HepG2 (cell line): ENCODE results near the gene DSCAML1. TPM values are rescaled to one million over a fixed set of nuclear protein-coding genes. Genes with fewer than 3 reads are reported as not detected.

Source experiments
- ATAC-seq: fragments of 200-7000 bp; cut with Tn5 transposase; 3 replicates; pipeline ENCODE4 v1.9.1; 2020; ENCODE audit warnings: mild to moderate bottlenecking, moderate library complexity
- BruUV-seq: library from RNA; stranded (reverse); fragments of 400-500 nt; replicated peaks from 2 replicates; lab custom pipeline; 2021; lab: Mats Ljungman, UMichigan
- CTCF ChIA-PET: fragments of 300-600 bp; formaldehyde crosslinking; extraction: SDS; loops from one replicate; lab custom pipeline; 2021; ENCODE audit warnings: low total read pairs, inconsistent platforms, low intra/inter-chr PET ratio; lab: Yijun Ruan, JAX
- POLR2A ChIA-PET: fragments of 350-600 bp; sonication (Branson Sonifier 250); formaldehyde crosslinking; loops from one replicate; lab custom pipeline; 2020; ENCODE audit warnings: antibody characterized with exemption, inconsistent platforms; lab: Yijun Ruan, JAX
- DNase-seq: peaks from one replicate; pipeline ENCODE4 v3.0.0-alpha.2; 2015; ENCODE audit warnings: low spot score
- FAIRE-seq: peaks from 3 replicates; lab custom pipeline; 2011; peaks lifted over from hg19 to GRCh38; lab: Jason Lieb, UNC
- H2AFZ ChIP-seq: one replicate; pipeline ENCODE4 v1.6.1; 2011; ENCODE audit warnings: low read length, inconsistent platforms
- H3K27ac ChIP-seq: fragments of 300-600 bp; 3 replicates; pipeline ENCODE4 v1.8.0; 2011; ENCODE audit warnings: mixed run types, mild to moderate bottlenecking, mixed read lengths, low read length, inconsistent platforms; ENCODE audit not compliant: insufficient read depth; ENCODE audit errors: extremely low read length
- H3K27me3 ChIP-seq, 2 experiments: fragments of 200-600 bp in 1 of 2; 2 replicates in 1 of 2; 3 replicates in 1 of 2; pipeline versions ENCODE4 v1.6.0 to v1.8.0; 2011; ENCODE audit warnings: low read length in 2 of 2, mild to moderate bottlenecking in 2 of 2, moderate library complexity in 2 of 2, inconsistent platforms in 1 of 2; ENCODE audit not compliant: insufficient read depth in 2 of 2, control insufficient read depth in 1 of 2
- H3K36me3 ChIP-seq, 2 experiments: fragments of 200-600 bp in 1 of 2; replicated peaks in 1 of 2; 2 replicates in 1 of 2; 3 replicates in 1 of 2; pipeline versions ENCODE4 v1.5.1 to v1.8.0; 2011; ENCODE audit warnings: low read length in 2 of 2, inconsistent platforms in 1 of 2; ENCODE audit not compliant: insufficient read depth in 2 of 2, control insufficient read depth in 1 of 2
- H3K4me1 ChIP-seq: 2 replicates; pipeline ENCODE4 v1.5.1; 2012; ENCODE audit warnings: low read length, inconsistent platforms; ENCODE audit not compliant: insufficient read depth
- H3K4me2 ChIP-seq: 2 replicates; pipeline ENCODE4 v1.6.0; 2011; ENCODE audit warnings: low read depth, low read length, inconsistent platforms
- H3K4me3 ChIP-seq, 3 experiments: fragments of 200-600 bp in 1 of 3; sonication (generic), shearing (Covaris generic) in 1 of 3; replicated peaks in 1 of 3; 2 replicates each; pipeline ENCODE4 v1.5.1; 2011 to 2016; ENCODE audit warnings: low read length in 3 of 3, inconsistent platforms in 2 of 3, low read depth in 2 of 3, mild to moderate bottlenecking in 2 of 3, control low read depth in 1 of 3, mixed read lengths in 1 of 3; ENCODE audit not compliant: insufficient read depth in 1 of 3
- H3K79me2 ChIP-seq: one replicate; pipeline ENCODE4 v1.6.1; 2011; ENCODE audit warnings: low read length, inconsistent platforms; ENCODE audit not compliant: insufficient read depth
- H3K9ac ChIP-seq: 2 replicates; pipeline ENCODE4 v1.6.0; 2011; ENCODE audit warnings: mild to moderate bottlenecking, low read depth, low read length, inconsistent platforms; ENCODE audit not compliant: insufficient read depth
- H3K9me3 ChIP-seq: 2 replicates; pipeline ENCODE4 v1.5.1; 2012; ENCODE audit warnings: mild to moderate bottlenecking, low read length
- H4K20me1 ChIP-seq: 2 replicates; pipeline ENCODE4 v1.6.0; 2011; ENCODE audit warnings: inconsistent platforms, mild to moderate bottlenecking, low read length, moderate library complexity; ENCODE audit not compliant: insufficient read depth
- LBX2 ChIP-seq: sonication (generic); formaldehyde crosslinking; IDR thresholded peaks from 2 replicates; pipeline ENCODE4 v1.5.0; 2020; ENCODE audit warnings: missing genetic modification reagents, mild to moderate bottlenecking, borderline replicate concordance
- MTA3 ChIP-seq: sonication (generic); formaldehyde crosslinking; IDR thresholded peaks from 2 replicates; pipeline ENCODE4 v1.4.0; 2020; ENCODE audit warnings: missing genetic modification reagents
- PLSCR1 ChIP-seq: sonication (generic); formaldehyde crosslinking; IDR thresholded peaks from 2 replicates; pipeline ENCODE4 v1.5.0; 2020; ENCODE audit warnings: missing genetic modification reagents, mild to moderate bottlenecking, borderline replicate concordance
- ZBTB7B ChIP-seq: sonication (generic); formaldehyde crosslinking; IDR thresholded peaks from 2 replicates; pipeline ENCODE4 v1.4.0; 2020; ENCODE audit warnings: missing genetic modification reagents
- ZNF496 ChIP-seq: sonication (generic); formaldehyde crosslinking; IDR thresholded peaks from 2 replicates; pipeline ENCODE4 v1.8.1; 2023; ENCODE audit warnings: mild to moderate bottlenecking, moderate library complexity, missing genetic modification reagents; ENCODE audit not compliant: insufficient replicate concordance
- ZNF564 ChIP-seq: sonication (generic); formaldehyde crosslinking; IDR thresholded peaks from 2 replicates; pipeline ENCODE4 v1.8.1; 2023; ENCODE audit warnings: mild to moderate bottlenecking, missing genetic modification reagents
- ZNF607 ChIP-seq: sonication (generic); formaldehyde crosslinking; IDR thresholded peaks from 2 replicates; pipeline ENCODE4 v1.5.1; 2020; ENCODE audit warnings: missing genetic modification reagents, mild to moderate bottlenecking, borderline replicate concordance
- WGBS: methylation state at CpG from one replicate; pipeline ENCODE4 v1.1.6; 2017; ENCODE audit warnings: low lambda C conversion rate; 5-methylcytosine and 5-hydroxymethylcytosine counted together
- in situ Hi-C: cut with HindIII; loops from 2 replicates; pipeline ENCODE4 v1.10.0; 2017; ENCODE audit warnings: low pct_unique_long_range_greater_than_20kb; ENCODE audit not compliant: extremely low pct_ligation_motif_present
- intact Hi-C: fragments of 100-400 bp; cut with micrococcal nuclease; formaldehyde crosslinking; loops from one replicate; pipeline ENCODE4 v1.10.0; 2022; ENCODE audit not compliant: unreplicated experiment
- polyA plus RNA-seq, 8 experiments: library from polyadenylated mRNA; depleted of rRNA in 3 of 8; stranded (reverse) in 7 of 8; unstranded in 1 of 8; fragments of >200 nt; fragmentation: Illumina TruSeq in 4 of 8; extraction: Trizol in 4 of 8; gene quantifications; 2 replicates each; pipeline versions ENCODE4 v1.2.1 to v1.2.3, GENCODE V29; 2011 to 2016; ENCODE audit warnings: low read depth in 4 of 8, missing spikeins in 1 of 8, mixed read lengths in 1 of 8; ENCODE audit not compliant: insufficient read depth in 1 of 8
- total RNA-seq, 5 experiments: library from RNA; depleted of rRNA; stranded (reverse); fragments of >200 nt; fragmentation: Illumina TruSeq; extraction: Trizol; gene quantifications; 2 replicates each; pipeline ENCODE4 v1.2.3, GENCODE V29; 2016; ENCODE audit warnings: low read depth in 1 of 5

The DSCAML1 gene
- total and polyA plus RNA-seq, 2 of the 13 experiments (the other 11 are each of a cell fraction or from before 2014, with no cell fraction given), result 0.29 to 0.40 TPM

GRCh38 chr11:117766576-117766975, 30.4 kb downstream of the DSCAML1 start:
- FAIRE-seq (no peak), ATAC-seq (no peak), DNase-seq (no peak)
- no peak overlapping the region for H2AFZ ChIP-seq
- no peak overlapping the region for H3K9ac ChIP-seq
- H3K79me2 ChIP-seq, result no peaks in the 10 kb centered on the region
- BruUV-seq, result no TSS peak
- intact Hi-C loops (no loop called here), in situ Hi-C loops (no loop called here)
- H3K27me3 ChIP-seq, result no peaks in the 10 kb centered on the region
- TF ChIP-seq ZBTB7B (CRISPR knock-in tag), result no peak
- TF ChIP-seq LBX2, result no peak
- no peak for TF ChIP-seq ZNF564 (CRISPR knock-in tag)
- TF ChIP-seq PLSCR1 (CRISPR knock-in tag), result no peak
- TF ChIP-seq MTA3 (CRISPR knock-in tag), result no peak
- no peak overlapping the region for H3K27ac ChIP-seq
- H3K4me3 ChIP-seq, result no peak overlapping the region
- no peaks in the 10 kb centered on the region for H3K4me1 ChIP-seq
- WGBS, result 23% methylated on average over 6 of the region's 10 CpGs
- no peaks in the 10 kb centered on the region for H3K36me3 ChIP-seq
- no peaks in the 10 kb centered on the region for H3K9me3 ChIP-seq
- H3K4me2 ChIP-seq, result no peak overlapping the region
- H4K20me1 ChIP-seq, result no peaks in the 10 kb centered on the region
- POLR2A ChIA-PET, result no interaction called here
- CTCF ChIA-PET, result no interaction called here

- Histone ChIP-seq H3K4me2 (no peak overlapping the region), H2AFZ (no peak overlapping the region), H3K27ac (no peak overlapping the region), H3K9ac (no peak overlapping the region), H3K36me3 (no peaks in the 10 kb centered on the region), H3K4me3 (no peak overlapping the region), H3K9me3 (no peaks in the 10 kb centered on the region), H3K79me2 (no peaks in the 10 kb centered on the region), H3K4me1 (no peaks in the 10 kb centered on the region), H3K27me3 (no peaks in the 10 kb centered on the region), H4K20me1 (no peaks in the 10 kb centered on the region)
- in situ Hi-C loops, result no loop called here
- no peak for ATAC-seq
- no peak for FAIRE-seq
- no TSS peak for BruUV-seq
- POLR2A ChIA-PET, result no interaction called here
- DNase-seq, result no peak
- 66% methylated on average over 9 of the region's 9 CpGs for WGBS
- intact Hi-C loops, result no loop called here
- CTCF ChIA-PET, result no interaction called here
- no peak for TF ChIP-seq ZNF607 (CRISPR knock-in tag)
- TF ChIP-seq ZNF496 (CRISPR knock-in tag), result no peak
These were observed 31.0 kb downstream of the DSCAML1 start for GRCh38 chr11:117766026-117766425.
